DMS53 treated with DMSO at 0.1 percent for 48 hours (cell line): Measurements from ENCODE around the gene CDC14C.

ENCODE experiments used
- DNase-seq: peaks from one replicate; lab custom pipeline; 2025; ENCODE audit not compliant: unreplicated experiment; lab: John Stamatoyannopoulos, UW

Gene CDC14C

GRCh38 chr7:48971173-48971572 is 46.8 kb downstream of the CDC14C start:
- peak; percentile 56 for DNase-seq

- DNase-seq = no peak
These were observed 51.9 kb downstream of the CDC14C start for GRCh38 chr7:48976253-48976652.

- DNase-seq = no peak
These were observed 52.5 kb downstream of the CDC14C start for GRCh38 chr7:48976850-48977249.
